PC-9 (cell line): ENCODE results near the gene JAK1. TPM values are rescaled to one million over a fixed set of nuclear protein-coding genes. Genes with fewer than 3 reads are reported as not detected.
A peak's percentile ranks its signal among the peaks of the same experiment; 100 is the strongest.

ENCODE experiments used
- BruUV-seq: library from RNA; stranded (reverse); fragments of 400-500 nt; replicated peaks from 2 replicates; lab custom pipeline; 2021; lab: Mats Ljungman, UMichigan
- CTCF ChIA-PET: fragments of 300-600 bp; sonication (Branson Sonifier 250); formaldehyde crosslinking; loops from one replicate; lab custom pipeline; 2022; ENCODE audit warnings: antibody characterized with exemption; lab: Charles Lee
- POLR2A ChIA-PET: fragments of 300-600 bp; sonication (Branson Sonifier 250); formaldehyde crosslinking; loops from one replicate; lab custom pipeline; 2022; ENCODE audit warnings: antibody characterized with exemption; ENCODE audit not compliant: unreplicated experiment; lab: Charles Lee
- DNase-seq, 2 experiments: peaks; one replicate each; pipeline versions ENCODE4 v3.0.0 to v3.0.0-alpha.2; 2015 to 2022; ENCODE audit warnings: mixed read lengths in 1 of 2
- H2AFZ ChIP-seq: fragments of 200-600 bp; sonication (generic); 2 replicates; pipeline ENCODE4 v1.8.1; 2017; ENCODE audit warnings: antibody characterized with exemption
- H3F3A ChIP-seq: fragments of 200-600 bp; sonication (generic); 2 replicates; pipeline ENCODE4 v1.8.1; 2017; ENCODE audit warnings: antibody characterized with exemption, mild to moderate bottlenecking, low read depth; ENCODE audit not compliant: insufficient read depth
- H3K27ac ChIP-seq: fragments of 200-600 bp; sonication (generic); 2 replicates; pipeline ENCODE4 v1.6.1; 2016; ENCODE audit warnings: mixed run types
- H3K27me3 ChIP-seq: fragments of 200-600 bp; sonication (generic); 2 replicates; pipeline ENCODE4 v1.6.1; 2016; ENCODE audit warnings: low read depth, mixed run types; ENCODE audit not compliant: insufficient read depth
- H3K36me3 ChIP-seq: fragments of 200-600 bp; sonication (generic); 2 replicates; pipeline ENCODE4 v1.6.1; 2016; ENCODE audit warnings: low read depth, mixed run types
- H3K4me1 ChIP-seq: fragments of 200-600 bp; sonication (generic); replicated peaks from 2 replicates; pipeline ENCODE4 v1.6.1; 2016; ENCODE audit warnings: mixed run types; ENCODE audit not compliant: insufficient read depth
- H3K4me2 ChIP-seq: fragments of 200-600 bp; sonication (generic); 2 replicates; pipeline ENCODE4 v1.6.1; 2017; ENCODE audit warnings: mixed run types
- H3K4me3 ChIP-seq: fragments of 200-600 bp; sonication (generic); 2 replicates; pipeline ENCODE4 v1.6.1; 2016; ENCODE audit warnings: mixed run types
- H3K79me2 ChIP-seq: fragments of 200-600 bp; sonication (generic); 2 replicates; pipeline ENCODE4 v1.6.1; 2017; ENCODE audit warnings: low read depth, mixed run types
- H3K9me2 ChIP-seq: fragments of 200-600 bp; sonication (generic); 2 replicates; pipeline ENCODE4 v1.8.1; 2017; ENCODE audit warnings: mild to moderate bottlenecking; ENCODE audit not compliant: insufficient read depth
- H3K9me3 ChIP-seq: fragments of 200-600 bp; sonication (generic); 2 replicates; pipeline ENCODE4 v1.8.1; 2016; ENCODE audit warnings: low read depth; ENCODE audit not compliant: insufficient read depth
- H4K20me1 ChIP-seq: fragments of 200-600 bp; sonication (generic); 2 replicates; pipeline ENCODE4 v1.8.1; 2017; ENCODE audit not compliant: insufficient read depth
- CTCF ChIP-seq: fragments of 200-600 bp; sonication (generic); conservative IDR thresholded peaks from 2 replicates; pipeline ENCODE4 v1.6.1; 2017; ENCODE audit warnings: mixed run types, antibody characterized with exemption, mild to moderate bottlenecking, moderate library complexity
- EZH2 ChIP-seq: fragments of 200-600 bp; sonication (generic); IDR thresholded peaks from 2 replicates; pipeline ENCODE4 v1.8.0; 2017; ENCODE audit warnings: antibody characterized with exemption, low read depth
- intact Hi-C: fragments of 100-400 bp; cut with micrococcal nuclease; formaldehyde crosslinking; loops from one replicate; pipeline ENCODE4 v1.10.0; 2022; ENCODE audit not compliant: unreplicated experiment
- total RNA-seq: library from RNA; stranded (reverse); gene quantifications from 2 replicates; pipeline ENCODE4 v1.2.3, GENCODE V29; 2021

Gene JAK1
- total RNA-seq, 1 experiment from 2014 or later: 88.5 TPM

DNA sequence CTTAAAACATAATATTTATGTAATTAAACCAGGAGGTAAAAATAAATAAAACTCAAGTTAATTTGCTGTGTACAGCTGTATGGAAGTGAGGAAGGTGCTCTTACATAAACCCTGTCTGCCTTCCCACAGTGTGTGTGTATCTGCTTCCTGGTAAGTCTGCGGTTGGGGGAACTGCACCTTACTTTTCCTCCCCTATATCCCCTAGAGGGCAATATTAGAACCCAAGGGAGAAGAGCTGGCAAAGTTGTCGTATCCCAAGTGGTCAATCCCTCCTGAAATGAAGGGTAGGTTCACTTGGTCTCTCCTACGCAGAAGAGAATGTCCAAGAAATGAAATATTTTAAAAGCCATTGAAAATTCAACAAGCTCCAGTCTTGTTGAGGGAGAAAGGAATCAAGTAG is 17.8 kb upstream of the JAK1 start:
- no peaks in the 10 kb centered on the region for H4K20me1 ChIP-seq
- H3K9me3 ChIP-seq: no peaks in the 10 kb centered on the region
- ChIA-PET CTCF (no interaction called here), POLR2A (no interaction called here)
- H3K27me3 ChIP-seq: no peaks in the 10 kb centered on the region
- H3K27ac ChIP-seq: no peak overlapping the region
- TF ChIP-seq EZH2: no peak
- TF ChIP-seq CTCF: no peak
- no peaks in the 10 kb centered on the region for H3K79me2 ChIP-seq
- H3K4me2 ChIP-seq: no peak overlapping the region
- DNase-seq: no peak
- H3K4me1 ChIP-seq: peaks cover 41% of the 10 kb centered on the region
- no peaks in the 10 kb centered on the region for H3K36me3 ChIP-seq
- BruUV-seq: no TSS peak
- no peaks in the 10 kb centered on the region for H3K9me2 ChIP-seq
- H3K4me3 ChIP-seq: no peak overlapping the region
- intact Hi-C loops: loop anchor here (5.0 kb wide), 1 partner anchor 87 kb away; no protein-coding TSS in a partner anchor
- no peak overlapping the region for H2AFZ ChIP-seq
- H3F3A ChIP-seq: peaks cover 14% of the 10 kb centered on the region

- POLR2A ChIA-PET: interaction anchor here (0.7 kb wide), 1 partner anchor 89 kb away, joined by 3 read pairs; no protein-coding TSS in a partner anchor
Observed at GRCh38 chr1:64983110-64983509, 16.8 kb upstream of the JAK1 start.

More at GRCh38 chr1:64983110-64983509, 16.8 kb upstream of the JAK1 start:
- Histone ChIP-seq H3K36me3 (no peaks in the 10 kb centered on the region), H2AFZ (no peak overlapping the region), H3F3A (peaks cover 10% of the 10 kb centered on the region), H3K27me3 (no peaks in the 10 kb centered on the region), H3K27ac (peak overlapping the region; percentile 38; the same call in 1 of the 2 replicates), H3K79me2 (no peaks in the 10 kb centered on the region), H3K4me1 (peaks cover 39% of the 10 kb centered on the region), H4K20me1 (no peaks in the 10 kb centered on the region), H3K9me3 (no peaks in the 10 kb centered on the region), H3K4me3 (no peak overlapping the region), H3K4me2 (peak overlapping the region; percentile 21; the same call in 1 of the 2 replicates), H3K9me2 (no peaks in the 10 kb centered on the region)
- peak; percentile 81 to 94 for DNase-seq
- BruUV-seq: no TSS peak
- intact Hi-C loops: loop anchor here (2.0 to 5.0 kb wide), 2 partner anchors 18 to 86 kb away; no protein-coding TSS in a partner anchor
- TF ChIP-seq EZH2 (no peak), CTCF (no peak)
- CTCF ChIA-PET: no interaction called here
